HAP-1 (cell line): ENCODE results near the gene PRKACG.

Experiments
- DNase-seq, 2 experiments: peaks; one replicate each; pipeline ENCODE4 v3.0.0-alpha.2; 2016 to 2020; ENCODE audit warnings: low spot score in 2 of 2
- H3K27me3 ChIP-seq: fragments of 250-450 bp; sonication (Bioruptor Pico); 2 replicates; pipeline ENCODE4 v1.5.1; 2020; ENCODE audit warnings: low read depth, mild to moderate bottlenecking, moderate library complexity
- H3K36me3 ChIP-seq: fragments of 250-450 bp; sonication (Bioruptor Pico); replicated peaks from 2 replicates; pipeline ENCODE4 v1.5.1; 2020; ENCODE audit warnings: mild to moderate bottlenecking
- H3K4me1 ChIP-seq: fragments of 250-450 bp; sonication (Bioruptor Pico); 2 replicates; pipeline ENCODE4 v1.5.1; 2020; ENCODE audit warnings: mild to moderate bottlenecking
- H3K4me3 ChIP-seq: fragments of 250-450 bp; sonication (Bioruptor Pico); 2 replicates; pipeline ENCODE4 v1.5.1; 2020; ENCODE audit warnings: mild to moderate bottlenecking, moderate library complexity
- H3K9me3 ChIP-seq: fragments of 250-450 bp; sonication (Bioruptor Pico); 2 replicates; pipeline ENCODE4 v1.5.1; 2020; ENCODE audit warnings: mild to moderate bottlenecking, moderate library complexity
- in situ Hi-C: fragments of 300-500 bp; cut with MboI; formaldehyde crosslinking; loops from 3 replicates; pipeline ENCODE4 v1.14.3; 2020; ENCODE audit warnings: low sequenced_read_pairs, inconsistent platforms, mixed read lengths

Gene PRKACG

DNA sequence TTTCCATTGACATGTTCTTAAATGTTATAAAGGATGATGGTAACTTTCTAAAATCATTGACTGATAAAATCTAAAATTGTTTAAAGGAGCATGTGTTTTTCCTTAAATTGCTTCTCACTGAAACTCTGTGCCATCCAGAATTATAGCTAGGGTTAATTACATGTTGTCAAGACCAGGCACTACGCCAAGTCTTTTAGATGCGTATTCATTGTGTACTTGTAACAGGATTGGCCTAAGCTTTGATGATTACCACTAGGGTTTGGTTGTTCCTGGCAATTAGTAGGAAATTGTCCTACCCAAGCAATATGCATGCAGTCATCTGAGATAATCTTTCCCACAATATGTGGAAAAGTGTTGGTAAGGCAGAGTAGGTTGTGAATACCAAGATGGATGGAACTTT is 43.8 kb downstream of the PRKACG start:
- Histone ChIP-seq H3K36me3 (no peaks in the 10 kb centered on the region), H3K9me3 (no peaks in the 10 kb centered on the region), H3K27me3 (peaks cover 4% of the 10 kb centered on the region; the same call in 1 of the 2 replicates), H3K4me1 (no peaks in the 10 kb centered on the region), H3K4me3 (no peak overlapping the region)
- DNase-seq: no peak
- in situ Hi-C loops: no loop called here

DNA sequence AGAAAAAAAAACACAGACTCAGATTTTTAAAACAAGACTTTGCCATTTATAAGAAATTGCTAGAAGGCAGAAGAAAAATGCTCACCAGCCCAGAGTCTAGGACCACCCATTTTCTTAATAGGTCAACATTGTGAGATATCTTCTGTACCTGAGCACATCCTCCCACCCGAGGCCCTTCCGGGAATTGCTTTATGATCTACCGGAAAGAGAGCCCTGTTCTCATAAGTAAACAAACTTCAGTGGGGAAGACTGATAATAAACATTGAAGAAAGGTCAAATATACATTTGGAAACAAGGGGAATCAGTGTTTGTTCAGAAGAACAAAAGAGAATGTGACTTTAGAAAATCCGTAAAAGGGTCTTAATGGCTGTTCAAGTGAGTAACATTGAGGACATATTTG is 44.4 kb downstream of the PRKACG start:
- no peak for DNase-seq
- in situ Hi-C loops: no loop called here
- H3K4me1 ChIP-seq: no peaks in the 10 kb centered on the region

DNA sequence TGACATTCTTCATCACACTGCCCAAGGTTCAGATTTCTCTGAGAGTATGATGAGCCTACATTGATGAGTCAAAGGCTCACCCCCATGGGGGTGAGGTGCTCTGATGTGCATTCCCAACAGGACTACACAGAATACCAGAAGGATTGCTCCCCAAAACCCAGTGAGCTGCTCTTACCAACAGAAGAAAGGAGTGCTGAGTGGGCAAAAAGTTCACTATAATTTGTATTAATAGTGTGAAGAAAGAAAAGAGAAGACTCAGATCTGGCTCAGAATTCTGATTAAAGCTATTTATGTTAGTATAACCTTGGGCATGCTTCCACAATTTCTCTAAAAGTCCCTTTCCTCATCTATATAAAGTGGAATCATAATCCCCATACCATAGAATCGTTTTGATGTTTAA is 46.1 kb downstream of the PRKACG start:
- in situ Hi-C loops: no loop called here
- Histone ChIP-seq H3K36me3 (no peaks in the 10 kb centered on the region), H3K4me3 (no peak overlapping the region), H3K9me3 (no peaks in the 10 kb centered on the region), H3K27me3 (peaks cover 4% of the 10 kb centered on the region), H3K4me1 (no peaks in the 10 kb centered on the region)
- DNase-seq: no peak

More for the DNA sequence above, 44.4 kb downstream of the PRKACG start:
- Histone ChIP-seq H3K27me3 (peaks cover 4% of the 10 kb centered on the region; the same call in 1 of the 2 replicates), H3K4me3 (no peak overlapping the region), H3K9me3 (no peaks in the 10 kb centered on the region), H3K36me3 (no peaks in the 10 kb centered on the region)

DNA sequence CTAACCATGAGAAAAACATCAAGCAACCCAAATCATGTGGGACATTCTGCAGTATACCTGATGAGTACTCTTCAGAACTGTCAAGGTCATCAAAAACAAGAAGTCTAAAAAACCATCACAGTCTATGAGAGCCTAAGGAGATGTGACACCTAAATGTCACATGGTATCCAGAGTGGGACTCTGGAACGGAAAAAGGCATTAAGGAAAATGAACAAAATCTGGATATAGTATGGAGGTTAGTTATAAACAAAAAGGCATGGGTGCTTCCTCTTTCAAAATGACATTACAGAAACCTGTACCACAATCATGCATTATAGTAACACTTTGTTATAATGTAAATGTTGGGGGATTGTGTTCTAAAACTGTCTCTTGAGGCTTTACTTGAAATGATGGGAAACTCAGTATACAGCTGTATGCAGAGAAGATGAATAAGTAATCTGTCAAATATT is 47.4 kb downstream of the PRKACG start:
- in situ Hi-C loops: no loop called here
- no peak overlapping the region for H3K4me3 ChIP-seq
- H3K4me1 ChIP-seq: no peaks in the 10 kb centered on the region
- no peaks in the 10 kb centered on the region for H3K36me3 ChIP-seq
- H3K9me3 ChIP-seq: no peaks in the 10 kb centered on the region
- no peak for DNase-seq
- peaks cover 4% of the 10 kb centered on the region for H3K27me3 ChIP-seq

DNA sequence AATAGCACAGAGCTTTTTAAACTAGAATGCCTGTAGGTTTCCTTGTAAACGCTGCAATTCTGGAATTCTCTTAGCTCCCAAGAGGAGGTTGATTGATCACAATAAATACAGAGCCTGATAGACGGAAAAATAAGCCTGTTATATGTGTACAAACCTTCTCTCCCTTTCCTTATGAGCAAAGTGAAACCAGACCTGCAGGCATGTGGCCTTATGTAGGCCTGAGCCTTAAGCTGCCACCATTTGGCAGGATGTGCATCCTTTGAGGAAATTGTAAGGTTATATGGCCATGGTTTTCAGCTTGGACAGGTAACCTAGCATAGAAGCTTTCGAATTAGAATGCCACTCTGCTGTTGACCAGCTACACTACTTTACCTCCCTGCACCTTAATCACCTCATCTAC is 49.1 kb downstream of the PRKACG start:
- no peaks in the 10 kb centered on the region for H3K36me3 ChIP-seq
- no peak overlapping the region for H3K4me3 ChIP-seq
- H3K4me1 ChIP-seq: no peaks in the 10 kb centered on the region
- H3K9me3 ChIP-seq: no peaks in the 10 kb centered on the region
- DNase-seq: no peak
- H3K27me3 ChIP-seq: peaks cover 4% of the 10 kb centered on the region
- in situ Hi-C loops: no loop called here

DNA sequence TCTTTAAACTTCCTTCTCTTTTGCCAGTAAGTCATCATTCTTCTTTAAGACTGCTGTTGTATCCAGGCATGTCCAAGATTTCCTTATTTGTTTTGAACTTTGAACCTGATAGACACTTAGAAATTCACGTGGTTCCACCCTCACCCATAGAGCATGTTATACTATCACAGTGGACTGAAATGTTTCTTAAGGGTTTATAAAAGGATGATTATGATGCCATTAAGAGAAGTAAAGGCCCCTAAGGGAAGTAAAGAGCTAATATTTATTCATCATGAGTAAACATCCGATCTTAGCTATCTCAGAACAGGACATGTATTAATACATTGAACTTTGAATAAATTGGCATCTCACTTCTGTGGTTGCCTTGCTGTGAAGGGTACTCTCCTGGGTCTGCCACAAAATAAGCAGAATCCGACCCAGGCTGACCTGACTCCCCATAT is 49.8 kb downstream of the PRKACG start:
- H3K4me3 ChIP-seq: no peak overlapping the region
- no peaks in the 10 kb centered on the region for H3K9me3 ChIP-seq
- no peak for DNase-seq
- H3K27me3 ChIP-seq: peaks cover 4% of the 10 kb centered on the region
- in situ Hi-C loops: no loop called here
- H3K4me1 ChIP-seq: no peaks in the 10 kb centered on the region
- H3K36me3 ChIP-seq: no peaks in the 10 kb centered on the region

DNA sequence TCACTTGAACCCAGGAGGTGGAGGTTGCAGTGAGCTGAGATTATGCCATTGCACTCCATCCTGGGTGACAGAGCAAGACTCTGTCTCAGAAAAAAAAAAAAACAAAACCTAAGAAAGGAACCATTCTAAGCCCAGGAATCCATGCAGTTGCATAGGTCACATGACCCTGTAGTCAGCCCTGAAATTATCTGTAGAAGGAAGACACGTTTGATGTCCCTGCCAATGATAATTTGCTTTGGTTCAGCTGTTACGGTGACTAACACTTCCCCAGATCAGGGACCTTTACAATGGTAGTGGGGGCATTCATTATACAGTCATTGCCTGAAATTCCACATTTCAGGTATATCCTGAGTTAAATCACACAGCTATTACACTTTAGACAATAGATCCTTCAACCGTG is 50.5 kb downstream of the PRKACG start:
- H3K9me3 ChIP-seq: no peaks in the 10 kb centered on the region
- no peak for DNase-seq
- H3K4me3 ChIP-seq: no peak overlapping the region
- peaks cover 4% of the 10 kb centered on the region for H3K27me3 ChIP-seq
- no peaks in the 10 kb centered on the region for H3K4me1 ChIP-seq
- in situ Hi-C loops: no loop called here
- no peaks in the 10 kb centered on the region for H3K36me3 ChIP-seq
